GM19239 (cell line): ENCODE results near the gene NRXN3.
"Not testable (repeated sequence)": the region's sequence is repeated elsewhere in the genome, so short reads cannot be mapped to it uniquely, and the experiment has no call there.

Source experiments
- DNase-seq: peaks from one replicate; pipeline ENCODE4 v3.0.0; 2011; ENCODE audit warnings: low spot score; ENCODE audit not compliant: insufficient read length
- FAIRE-seq: peaks from 2 replicates; lab custom pipeline; 2011; peaks lifted over from hg19 to GRCh38; lab: Jason Lieb, UNC

NRXN3 gene

GRCh38 chr14:78530078-78530477 lies 359.9 kb downstream of the NRXN3 start:
- DNase-seq (peak; percentile 1), FAIRE-seq (no peak)

GRCh38 chr14:78534141-78534540 lies 364.0 kb downstream of the NRXN3 start:
- FAIRE-seq: no peak
- DNase-seq: no peak

- FAIRE-seq (no peak), DNase-seq (no peak)
Measured at GRCh38 chr14:78535041-78535440, 364.9 kb downstream of the NRXN3 start.

- DNase-seq, FAIRE-seq: not testable (repeated sequence)
Measured at GRCh38 chr14:78541788-78542187, 371.6 kb downstream of the NRXN3 start.

- FAIRE-seq (no peak), DNase-seq (no peak)
Measured at GRCh38 chr14:78543433-78543832, 373.3 kb downstream of the NRXN3 start.

DNA sequence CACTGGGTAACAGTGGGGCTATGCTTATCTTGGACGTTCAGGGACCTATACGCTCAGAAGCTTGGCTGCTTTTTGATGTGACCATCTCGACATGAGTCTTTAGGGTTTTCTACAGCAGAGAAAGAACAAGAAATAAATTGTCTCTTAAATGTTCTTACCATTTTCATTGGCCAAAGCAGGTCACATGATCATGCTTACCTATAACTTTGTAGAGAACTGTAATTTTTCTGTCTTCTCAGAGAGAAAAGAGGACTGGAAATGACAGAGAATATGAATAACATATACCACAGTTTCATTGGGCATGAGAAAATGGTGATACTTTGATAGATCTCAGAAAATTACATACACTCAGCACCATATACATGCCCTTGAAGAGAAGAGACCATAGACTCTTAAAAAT lies 390.9 kb downstream of the NRXN3 start:
- DNase-seq: no peak
- FAIRE-seq: no peak

- FAIRE-seq (peak; percentile 81), DNase-seq (peak; percentile 41)
Measured at GRCh38 chr14:78566026-78566858, 396.1 kb downstream of the NRXN3 start.

DNA sequence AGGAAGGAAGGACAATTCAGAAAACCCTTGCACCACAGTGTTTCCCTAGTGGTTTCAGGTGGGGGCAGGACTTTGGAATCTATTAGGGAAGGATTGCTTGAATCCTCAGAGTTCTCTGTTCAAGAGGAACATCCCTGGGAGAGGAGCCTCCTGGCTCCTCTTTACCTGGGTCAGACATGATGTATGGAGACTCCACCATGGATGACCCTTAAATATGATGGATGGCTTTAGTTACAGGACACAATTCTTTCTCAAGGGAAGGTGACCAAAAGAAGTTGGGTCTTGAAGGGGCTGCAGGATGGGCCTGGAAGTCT lies 396.6 kb downstream of the NRXN3 start:
- FAIRE-seq (no peak), DNase-seq (no peak)

GRCh38 chr14:78567343-78567742 lies 397.2 kb downstream of the NRXN3 start:
- FAIRE-seq (no peak), DNase-seq (no peak)

GRCh38 chr14:78573736-78574135 lies 403.6 kb downstream of the NRXN3 start:
- FAIRE-seq: not testable (repeated sequence)

GRCh38 chr14:78576437-78577166 lies 406.4 kb downstream of the NRXN3 start:
- no peak for FAIRE-seq
- no peak for DNase-seq

More at GRCh38 chr14:78573736-78574135, 403.6 kb downstream of the NRXN3 start:
- not testable (repeated sequence) for DNase-seq

GRCh38 chr14:78581229-78581628 lies 411.1 kb downstream of the NRXN3 start:
- DNase-seq: no peak
- no peak for FAIRE-seq

DNA sequence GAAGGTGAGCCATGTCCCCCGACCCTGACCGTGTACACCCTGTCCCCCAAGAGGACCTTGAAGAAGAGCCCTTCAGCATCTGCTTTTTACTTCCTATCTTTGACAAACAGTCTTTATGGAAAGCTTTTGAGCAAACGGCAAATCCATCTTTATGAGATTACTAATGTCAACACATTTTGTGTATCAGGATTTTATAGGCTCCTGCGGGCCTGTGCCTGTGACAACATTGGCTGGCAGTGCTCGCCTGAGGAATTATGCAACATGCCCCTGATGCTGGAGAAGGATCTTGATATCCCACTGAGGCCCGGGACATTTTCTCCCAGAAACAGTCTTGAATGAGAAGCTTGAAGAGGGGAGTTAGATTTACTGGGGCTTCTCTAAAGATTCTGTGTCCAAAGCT lies 416.5 kb downstream of the NRXN3 start:
- FAIRE-seq (no peak), DNase-seq (no peak)

DNA sequence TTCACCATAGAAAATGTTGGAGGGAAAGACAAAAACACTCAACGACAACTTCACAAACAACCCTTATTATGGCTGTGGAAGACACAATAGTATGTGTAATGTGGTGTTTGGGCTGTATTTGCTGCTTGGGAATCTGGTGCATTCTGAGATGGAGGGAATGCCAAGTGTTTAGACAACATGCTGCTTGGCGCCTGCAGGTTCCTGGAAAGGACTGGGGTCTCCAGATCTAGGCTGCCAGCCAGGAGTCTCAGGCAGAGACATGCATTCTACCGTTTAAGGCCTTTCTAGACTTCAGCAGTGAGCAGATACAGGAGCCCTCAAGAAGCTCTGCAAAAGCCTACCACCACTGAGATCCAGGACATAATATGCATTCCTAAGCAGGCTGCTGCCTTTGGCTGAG lies 418.7 kb downstream of the NRXN3 start:
- DNase-seq: no peak
- FAIRE-seq: no peak

DNA sequence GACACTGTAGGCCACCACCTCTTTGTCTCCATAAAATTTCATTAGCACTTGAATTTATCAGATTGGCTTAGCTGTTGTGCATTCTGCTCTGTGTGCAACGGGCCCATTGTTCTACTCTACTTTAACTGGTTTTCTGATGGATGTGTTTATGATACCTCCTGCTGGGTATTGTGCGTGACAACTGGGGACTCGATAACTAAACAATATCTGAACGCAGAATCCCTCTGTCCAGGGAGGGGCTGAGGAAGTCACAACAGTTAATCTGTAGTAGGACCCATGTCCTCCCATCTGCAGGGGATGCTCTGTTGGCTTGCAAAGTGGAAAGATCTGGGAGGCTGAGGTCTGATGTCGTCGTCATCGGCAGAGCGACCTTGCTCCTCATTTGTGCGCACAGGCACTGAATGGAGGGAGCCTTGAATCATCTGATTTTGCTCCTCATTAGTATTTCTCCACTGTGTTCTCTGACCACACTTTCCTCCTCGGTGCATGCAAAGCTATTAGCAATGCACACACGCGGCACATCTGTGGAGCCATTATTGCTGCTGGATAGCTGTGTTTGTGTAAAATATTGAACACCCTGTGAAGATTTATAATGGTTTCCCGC lies 422.5 kb downstream of the NRXN3 start:
- no peak for FAIRE-seq
- no peak for DNase-seq

- FAIRE-seq (no peak), DNase-seq (no peak)
Measured at GRCh38 chr14:78593949-78594348, 423.8 kb downstream of the NRXN3 start.

GRCh38 chr14:78595797-78596196 lies 425.6 kb downstream of the NRXN3 start:
- DNase-seq (no peak), FAIRE-seq (no peak)

GRCh38 chr14:78598046-78598920 lies 428.1 kb downstream of the NRXN3 start:
- peak; percentile 49 for DNase-seq
- FAIRE-seq: no peak

DNA sequence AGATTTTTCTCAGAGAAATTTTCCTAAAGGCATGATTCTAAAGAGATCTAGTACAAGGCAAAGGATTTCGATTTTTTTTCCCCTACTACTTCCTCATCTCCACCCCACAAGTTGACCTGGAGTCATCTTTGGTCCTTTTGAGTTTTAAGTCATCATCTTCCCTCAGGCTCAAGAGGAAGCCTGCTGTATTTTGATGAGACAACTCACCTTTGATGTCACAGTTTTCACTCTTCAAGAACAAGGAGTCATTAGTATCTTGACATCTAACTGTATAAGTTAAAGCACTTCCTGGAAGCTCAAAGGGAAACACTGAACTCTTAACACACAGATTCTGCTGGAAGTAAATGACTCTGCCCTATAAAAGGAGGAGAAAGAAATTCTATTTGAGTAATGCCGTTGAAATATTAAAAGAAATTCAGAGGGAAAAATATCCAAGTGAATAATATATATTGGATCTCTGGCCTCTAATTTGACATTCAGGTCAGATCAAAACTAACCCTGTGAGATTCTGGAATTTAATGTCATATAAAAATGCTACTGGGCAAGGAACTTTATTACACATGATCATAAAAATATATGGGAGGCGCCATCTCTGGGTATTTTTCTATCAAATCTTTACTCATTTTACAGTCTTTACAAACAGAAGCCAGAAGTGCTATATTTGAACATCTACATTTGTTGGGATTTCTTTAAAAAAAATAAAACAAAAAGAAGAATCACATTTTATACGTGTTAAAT lies 435.0 kb downstream of the NRXN3 start:
- FAIRE-seq (no peak), DNase-seq (no peak)
